IMR-90 (cell line): Measurements from ENCODE around the gene MNT.

Experiments
- CEBPB ChIP-seq: IDR thresholded peaks from 2 replicates; pipeline ENCODE4 v1.6.1; 2012; ENCODE audit warnings: low read depth, low read length, improper control_type of control experiment
- POLR2A ChIP-seq: IDR thresholded peaks from 2 replicates; pipeline ENCODE4 v1.6.1; 2012; ENCODE audit warnings: mild to moderate bottlenecking, low read depth, low read length
- RAD21 ChIP-seq: IDR thresholded peaks from 2 replicates; pipeline ENCODE4 v1.6.1; 2012; ENCODE audit warnings: low read length, improper control_type of control experiment
- TF ChIP-seq, protein P1 (sequence below): conservative IDR thresholded peaks from 2 replicates; pipeline ENCODE4 v1.5.1; 2012; ENCODE audit warnings: mild to moderate bottlenecking, low read depth, low read length, improper control_type of control experiment

DNA sequence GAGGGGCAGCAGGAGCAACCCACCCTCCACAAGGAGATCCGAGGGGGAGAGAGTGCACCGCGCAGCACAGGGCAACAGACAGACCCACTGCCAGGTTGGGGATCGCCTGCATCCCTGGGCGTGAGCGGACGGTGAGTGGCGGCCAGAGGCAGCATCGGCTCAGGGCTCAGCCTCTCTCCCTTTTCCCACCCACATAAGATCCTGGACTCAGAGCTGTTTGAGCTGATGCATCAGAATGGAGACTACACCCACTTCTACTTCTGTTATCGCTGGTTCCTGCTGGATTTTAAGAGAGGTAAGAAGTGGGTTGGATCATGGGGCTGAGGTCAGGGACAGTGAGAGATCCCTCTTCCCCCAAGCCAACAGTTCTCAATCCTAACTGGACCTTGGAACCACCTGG lies 23.2 kb downstream of the MNT start:
- TF ChIP-seq POLR2A (no peak), CEBPB (no peak), RAD21 (no peak)
- TF ChIP-seq, protein P1, sequence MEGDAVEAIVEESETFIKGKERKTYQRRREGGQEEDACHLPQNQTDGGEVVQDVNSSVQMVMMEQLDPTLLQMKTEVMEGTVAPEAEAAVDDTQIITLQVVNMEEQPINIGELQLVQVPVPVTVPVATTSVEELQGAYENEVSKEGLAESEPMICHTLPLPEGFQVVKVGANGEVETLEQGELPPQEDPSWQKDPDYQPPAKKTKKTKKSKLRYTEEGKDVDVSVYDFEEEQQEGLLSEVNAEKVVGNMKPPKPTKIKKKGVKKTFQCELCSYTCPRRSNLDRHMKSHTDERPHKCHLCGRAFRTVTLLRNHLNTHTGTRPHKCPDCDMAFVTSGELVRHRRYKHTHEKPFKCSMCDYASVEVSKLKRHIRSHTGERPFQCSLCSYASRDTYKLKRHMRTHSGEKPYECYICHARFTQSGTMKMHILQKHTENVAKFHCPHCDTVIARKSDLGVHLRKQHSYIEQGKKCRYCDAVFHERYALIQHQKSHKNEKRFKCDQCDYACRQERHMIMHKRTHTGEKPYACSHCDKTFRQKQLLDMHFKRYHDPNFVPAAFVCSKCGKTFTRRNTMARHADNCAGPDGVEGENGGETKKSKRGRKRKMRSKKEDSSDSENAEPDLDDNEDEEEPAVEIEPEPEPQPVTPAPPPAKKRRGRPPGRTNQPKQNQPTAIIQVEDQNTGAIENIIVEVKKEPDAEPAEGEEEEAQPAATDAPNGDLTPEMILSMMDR = no peak
